GM19240 (cell line): Measurements from ENCODE around the gene CREB5.

Experiments used
- DNase-seq: peaks from one replicate; pipeline ENCODE4 v3.0.0; 2011; ENCODE audit warnings: low spot score; ENCODE audit not compliant: insufficient read length

The CREB5 gene

GRCh38 chr7:28733035-28733434 is 320.7 kb downstream of the CREB5 start:
- no peak for DNase-seq

GRCh38 chr7:28738412-28738811 is 326.1 kb downstream of the CREB5 start:
- DNase-seq, result no peak

- no peak for DNase-seq
Observed at GRCh38 chr7:28739128-28739527, 326.8 kb downstream of the CREB5 start.

GRCh38 chr7:28739826-28740225 is 327.5 kb downstream of the CREB5 start:
- no peak for DNase-seq

- no peak for DNase-seq
Observed at GRCh38 chr7:28744951-28745350, 332.6 kb downstream of the CREB5 start.

- no peak for DNase-seq
Observed at GRCh38 chr7:28745351-28745750, 333.0 kb downstream of the CREB5 start.

GRCh38 chr7:28747404-28747803 is 335.1 kb downstream of the CREB5 start:
- no peak for DNase-seq

- DNase-seq, result no peak
Observed at GRCh38 chr7:28747854-28748253, 335.5 kb downstream of the CREB5 start.

GRCh38 chr7:28748346-28748745 is 336.0 kb downstream of the CREB5 start:
- no peak for DNase-seq

GRCh38 chr7:28748933-28749584 is 336.7 kb downstream of the CREB5 start:
- DNase-seq, result no peak

- DNase-seq, result no peak
Observed at GRCh38 chr7:28749638-28750037, 337.3 kb downstream of the CREB5 start.

GRCh38 chr7:28750981-28751380 is 338.7 kb downstream of the CREB5 start:
- no peak for DNase-seq

- DNase-seq, result no peak
Observed at GRCh38 chr7:28753613-28754012, 341.3 kb downstream of the CREB5 start.

GRCh38 chr7:28754027-28754426 is 341.7 kb downstream of the CREB5 start:
- DNase-seq, result no peak

- no peak for DNase-seq
Observed at GRCh38 chr7:28754447-28754846, 342.1 kb downstream of the CREB5 start.

- DNase-seq, result no peak
Observed at GRCh38 chr7:28755255-28755654, 342.9 kb downstream of the CREB5 start.

- DNase-seq, result no peak
Observed at GRCh38 chr7:28758186-28758585, 345.9 kb downstream of the CREB5 start.

GRCh38 chr7:28759475-28759971 is 347.2 kb downstream of the CREB5 start:
- DNase-seq, result no peak

GRCh38 chr7:28761505-28761904 is 349.2 kb downstream of the CREB5 start:
- no peak for DNase-seq

- no peak for DNase-seq
Observed at GRCh38 chr7:28762651-28763050, 350.3 kb downstream of the CREB5 start.

- DNase-seq, result no peak
Observed at GRCh38 chr7:28766359-28766758, 354.0 kb downstream of the CREB5 start.

GRCh38 chr7:28767356-28767755 is 355.0 kb downstream of the CREB5 start:
- no peak for DNase-seq

GRCh38 chr7:28768577-28769147 is 356.3 kb downstream of the CREB5 start:
- no peak for DNase-seq
